DOHH2 (cell line): ENCODE measurements around the gene SERTAD4.

ENCODE experiments used
- H3F3A ChIP-seq: fragments of 200-600 bp; sonication (generic), shearing (Covaris generic); 2 replicates; pipeline ENCODE4 v1.6.0; 2016; ENCODE audit warnings: antibody characterized with exemption, mild to moderate bottlenecking; ENCODE audit not compliant: control insufficient read depth, insufficient read depth
- H3K27ac ChIP-seq: fragments of 200-600 bp; sonication (generic); 2 replicates; pipeline ENCODE4 v1.5.1; 2014; ENCODE audit warnings: low read depth, mild to moderate bottlenecking, low read length, moderate library complexity
- H3K27me3 ChIP-seq: fragments of 200-600 bp; sonication (generic); 2 replicates; pipeline ENCODE4 v1.6.1; 2014; ENCODE audit warnings: mild to moderate bottlenecking, low read length, mixed read lengths; ENCODE audit not compliant: control insufficient read depth
- H3K36me3 ChIP-seq: fragments of 200-600 bp; sonication (generic); 2 replicates; pipeline ENCODE4 v1.6.1; 2014; ENCODE audit warnings: mild to moderate bottlenecking, low read length, moderate library complexity, mixed read lengths; ENCODE audit not compliant: control insufficient read depth
- H3K4me1 ChIP-seq: fragments of 200-600 bp; sonication (generic); 2 replicates; pipeline ENCODE4 v1.6.1; 2014; ENCODE audit warnings: mild to moderate bottlenecking, low read length, mixed read lengths; ENCODE audit not compliant: control insufficient read depth
- H3K4me2 ChIP-seq: fragments of 200-600 bp; sonication (generic); 2 replicates; pipeline ENCODE4 v1.6.0; 2014; ENCODE audit warnings: mild to moderate bottlenecking, low read length, moderate library complexity
- H3K4me3 ChIP-seq: fragments of 200-600 bp; sonication (generic); 2 replicates; pipeline ENCODE4 v1.5.1; 2014; ENCODE audit warnings: mild to moderate bottlenecking, low read length, mixed read lengths
- H3K79me2 ChIP-seq: fragments of 200-600 bp; sonication (generic); 2 replicates; pipeline ENCODE4 v1.6.1; 2014; ENCODE audit warnings: mild to moderate bottlenecking, low read length, mixed read lengths; ENCODE audit not compliant: control insufficient read depth
- H3K9me2 ChIP-seq: fragments of 200-600 bp; sonication (generic); replicated peaks from 2 replicates; pipeline ENCODE4 v1.6.1; 2014; ENCODE audit warnings: mild to moderate bottlenecking, low read length, mixed read lengths; ENCODE audit not compliant: control insufficient read depth
- H3K9me3 ChIP-seq: fragments of 200-600 bp; sonication (generic); 2 replicates; pipeline ENCODE4 v1.6.1; 2014; ENCODE audit warnings: antibody characterized with exemption, low read length, mixed read lengths; ENCODE audit not compliant: control insufficient read depth, insufficient read depth
- H4K20me1 ChIP-seq: fragments of 200-600 bp; sonication (generic); 2 replicates; pipeline ENCODE4 v1.6.0; 2014; ENCODE audit warnings: low read depth, mild to moderate bottlenecking, antibody characterized with exemption, low read length, moderate library complexity; ENCODE audit not compliant: control insufficient read depth, insufficient read depth
- EZH2phosphoT487 ChIP-seq: fragments of 200-600 bp; sonication (generic); IDR thresholded peaks from 2 replicates; pipeline ENCODE4 v1.6.1; 2017; ENCODE audit warnings: borderline replicate concordance, mild to moderate bottlenecking, antibody characterized with exemption, low read length, moderate library complexity, mixed read lengths
- TF ChIP-seq, protein P1 (sequence below): fragments of 200-600 bp; sonication (generic); IDR thresholded peaks from one replicate; pipeline ENCODE4 v1.5.1; 2014; ENCODE audit warnings: antibody characterized with exemption, mild to moderate bottlenecking, low read depth, low read length; ENCODE audit not compliant: poor library complexity, severe bottlenecking

SERTAD4 gene

DNA sequence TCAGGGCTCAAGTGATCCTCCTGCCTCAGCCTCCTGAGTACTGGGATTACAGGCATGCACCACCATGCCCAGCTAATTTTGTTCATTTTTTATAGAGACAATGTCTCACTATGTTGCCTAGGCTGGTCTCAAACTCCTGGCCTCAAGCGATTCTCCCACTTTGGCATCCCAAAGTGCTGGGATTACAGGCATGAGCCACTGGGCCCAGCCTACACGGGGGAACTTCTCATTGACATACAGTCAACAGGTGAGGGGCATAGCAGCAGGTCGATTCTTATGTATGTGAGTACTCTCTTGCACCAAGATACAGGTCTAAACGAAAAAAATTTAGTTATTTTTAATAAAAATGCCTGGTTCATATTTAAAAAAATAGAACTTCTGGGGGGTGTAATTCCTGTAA is 56.7 kb downstream of the SERTAD4 start:
- no peaks in the 10 kb centered on the region for H3K36me3 ChIP-seq
- H3K4me1 ChIP-seq, result no peaks in the 10 kb centered on the region
- H3K4me3 ChIP-seq, result no peak overlapping the region
- no peaks in the 10 kb centered on the region for H3F3A ChIP-seq
- no peaks in the 10 kb centered on the region for H3K9me2 ChIP-seq
- H3K27ac ChIP-seq, result no peak overlapping the region
- H3K9me3 ChIP-seq, result no peaks in the 10 kb centered on the region
- TF ChIP-seq, protein P1, sequence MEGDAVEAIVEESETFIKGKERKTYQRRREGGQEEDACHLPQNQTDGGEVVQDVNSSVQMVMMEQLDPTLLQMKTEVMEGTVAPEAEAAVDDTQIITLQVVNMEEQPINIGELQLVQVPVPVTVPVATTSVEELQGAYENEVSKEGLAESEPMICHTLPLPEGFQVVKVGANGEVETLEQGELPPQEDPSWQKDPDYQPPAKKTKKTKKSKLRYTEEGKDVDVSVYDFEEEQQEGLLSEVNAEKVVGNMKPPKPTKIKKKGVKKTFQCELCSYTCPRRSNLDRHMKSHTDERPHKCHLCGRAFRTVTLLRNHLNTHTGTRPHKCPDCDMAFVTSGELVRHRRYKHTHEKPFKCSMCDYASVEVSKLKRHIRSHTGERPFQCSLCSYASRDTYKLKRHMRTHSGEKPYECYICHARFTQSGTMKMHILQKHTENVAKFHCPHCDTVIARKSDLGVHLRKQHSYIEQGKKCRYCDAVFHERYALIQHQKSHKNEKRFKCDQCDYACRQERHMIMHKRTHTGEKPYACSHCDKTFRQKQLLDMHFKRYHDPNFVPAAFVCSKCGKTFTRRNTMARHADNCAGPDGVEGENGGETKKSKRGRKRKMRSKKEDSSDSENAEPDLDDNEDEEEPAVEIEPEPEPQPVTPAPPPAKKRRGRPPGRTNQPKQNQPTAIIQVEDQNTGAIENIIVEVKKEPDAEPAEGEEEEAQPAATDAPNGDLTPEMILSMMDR, result no peak
- TF ChIP-seq EZH2phosphoT487, result no peak
- no peaks in the 10 kb centered on the region for H4K20me1 ChIP-seq
- H3K27me3 ChIP-seq, result no peaks in the 10 kb centered on the region
- no peaks in the 10 kb centered on the region for H3K79me2 ChIP-seq
- H3K4me2 ChIP-seq, result no peak overlapping the region

GRCh38 chr1:210291081-210291764 is 58.6 kb downstream of the SERTAD4 start:
- no peaks in the 10 kb centered on the region for H3K79me2 ChIP-seq
- H3K4me2 ChIP-seq, result no peak overlapping the region
- H3K9me2 ChIP-seq, result no peaks in the 10 kb centered on the region
- TF ChIP-seq, protein P1, result no peak
- TF ChIP-seq EZH2phosphoT487, result no peak
- no peaks in the 10 kb centered on the region for H3K36me3 ChIP-seq
- no peak overlapping the region for H3K4me3 ChIP-seq
- no peaks in the 10 kb centered on the region for H3K27me3 ChIP-seq
- H3K27ac ChIP-seq, result no peak overlapping the region
- no peaks in the 10 kb centered on the region for H3K9me3 ChIP-seq
- H3F3A ChIP-seq, result no peaks in the 10 kb centered on the region
- H3K4me1 ChIP-seq, result no peaks in the 10 kb centered on the region
- H4K20me1 ChIP-seq, result no peaks in the 10 kb centered on the region

DNA sequence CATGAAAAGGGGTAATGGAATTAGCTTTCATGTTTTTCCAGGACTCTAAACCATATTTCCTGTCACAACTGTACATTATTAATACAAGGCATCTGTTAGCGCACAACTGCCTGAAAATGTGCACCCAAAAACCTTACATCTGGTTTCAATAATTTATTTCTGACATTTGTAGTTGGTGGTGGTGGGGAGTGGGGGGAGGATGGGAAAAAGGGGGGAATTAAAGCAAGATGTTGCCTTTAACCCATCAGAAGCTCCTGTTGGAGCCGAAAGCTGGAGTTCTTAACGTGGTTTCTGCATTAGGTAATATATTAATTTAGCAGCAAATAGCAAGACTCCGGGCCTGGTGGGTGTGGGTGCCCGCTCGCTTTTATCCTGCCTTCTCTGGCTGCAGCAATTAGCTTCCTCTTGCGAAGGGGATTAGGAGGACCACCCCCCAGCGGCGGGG is 59.2 kb downstream of the SERTAD4 start:
- no peak overlapping the region for H3K4me3 ChIP-seq
- TF ChIP-seq EZH2phosphoT487, result no peak
- TF ChIP-seq, protein P1, result no peak

More for the DNA sequence above, 59.2 kb downstream of the SERTAD4 start:
- Histone ChIP-seq H3K9me2 (no peaks in the 10 kb centered on the region), H3K27me3 (no peaks in the 10 kb centered on the region), H3K27ac (no peak overlapping the region), H3F3A (no peaks in the 10 kb centered on the region), H4K20me1 (no peaks in the 10 kb centered on the region), H3K9me3 (no peaks in the 10 kb centered on the region), H3K4me1 (no peaks in the 10 kb centered on the region), H3K4me2 (no peak overlapping the region), H3K79me2 (no peaks in the 10 kb centered on the region), H3K36me3 (no peaks in the 10 kb centered on the region)
